Measurements from ENCODE around the gene OR2K2.

OR2K2 gene

DNA sequence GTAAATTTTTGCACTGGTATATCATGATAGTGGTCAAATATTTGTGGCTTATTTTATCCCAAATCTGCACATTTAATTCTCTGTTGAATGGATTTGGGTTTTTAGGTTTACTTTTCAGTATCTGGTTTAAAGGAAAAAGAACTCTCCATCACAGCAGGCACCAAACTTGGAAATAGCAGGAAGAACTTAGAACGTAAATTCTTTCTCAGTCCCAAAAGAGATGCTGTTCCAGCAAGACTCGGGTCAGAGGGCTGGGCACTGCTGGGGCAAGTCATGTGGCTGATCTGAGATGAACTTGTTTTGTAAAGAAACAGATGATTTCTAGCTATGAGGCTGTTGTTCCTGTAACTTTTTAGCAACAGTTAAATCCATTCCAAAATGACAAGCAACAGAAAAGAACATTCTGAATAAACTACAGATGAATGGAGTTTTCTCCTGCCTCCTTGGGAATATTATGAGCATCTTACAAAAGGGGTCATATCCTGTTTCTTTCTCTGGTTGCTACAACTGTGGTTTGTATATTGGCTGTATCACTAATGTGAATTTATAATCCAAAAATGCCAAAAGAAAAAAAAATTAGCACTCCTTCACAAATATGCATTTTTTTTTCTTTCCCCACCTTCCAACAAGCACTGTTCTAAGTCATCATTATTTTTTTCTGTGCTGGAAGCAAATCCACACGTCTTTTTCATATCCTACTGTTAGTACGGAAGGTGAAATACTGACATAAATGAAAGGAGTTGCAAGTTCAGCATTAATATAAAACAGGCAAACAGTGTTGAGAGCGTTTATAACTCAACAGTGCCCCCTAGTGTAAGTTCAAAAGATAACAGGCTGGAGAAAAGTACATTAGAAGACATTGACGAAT is 31.1 kb downstream of the OR2K2 start:
- in situ Hi-C loops (cut with MboI; ENCODE audit: low sequenced_read_pairs, unreplicated experiment), result loop anchor here (10.0 to 25.0 kb wide), 3 partner anchors 244 to 1112 kb away; no protein-coding TSS in a partner anchor
- peak; percentile 37 for DNase-seq (ENCODE audit: low spot score)
- TF ChIP-seq, protein P1, sequence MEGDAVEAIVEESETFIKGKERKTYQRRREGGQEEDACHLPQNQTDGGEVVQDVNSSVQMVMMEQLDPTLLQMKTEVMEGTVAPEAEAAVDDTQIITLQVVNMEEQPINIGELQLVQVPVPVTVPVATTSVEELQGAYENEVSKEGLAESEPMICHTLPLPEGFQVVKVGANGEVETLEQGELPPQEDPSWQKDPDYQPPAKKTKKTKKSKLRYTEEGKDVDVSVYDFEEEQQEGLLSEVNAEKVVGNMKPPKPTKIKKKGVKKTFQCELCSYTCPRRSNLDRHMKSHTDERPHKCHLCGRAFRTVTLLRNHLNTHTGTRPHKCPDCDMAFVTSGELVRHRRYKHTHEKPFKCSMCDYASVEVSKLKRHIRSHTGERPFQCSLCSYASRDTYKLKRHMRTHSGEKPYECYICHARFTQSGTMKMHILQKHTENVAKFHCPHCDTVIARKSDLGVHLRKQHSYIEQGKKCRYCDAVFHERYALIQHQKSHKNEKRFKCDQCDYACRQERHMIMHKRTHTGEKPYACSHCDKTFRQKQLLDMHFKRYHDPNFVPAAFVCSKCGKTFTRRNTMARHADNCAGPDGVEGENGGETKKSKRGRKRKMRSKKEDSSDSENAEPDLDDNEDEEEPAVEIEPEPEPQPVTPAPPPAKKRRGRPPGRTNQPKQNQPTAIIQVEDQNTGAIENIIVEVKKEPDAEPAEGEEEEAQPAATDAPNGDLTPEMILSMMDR (IDR thresholded peaks at IDR 0.05; ENCODE audit: borderline replicate concordance, control extremely low read depth, extremely low read depth, insufficient read depth, missing control alignments), result peak; percentile 58

DNA sequence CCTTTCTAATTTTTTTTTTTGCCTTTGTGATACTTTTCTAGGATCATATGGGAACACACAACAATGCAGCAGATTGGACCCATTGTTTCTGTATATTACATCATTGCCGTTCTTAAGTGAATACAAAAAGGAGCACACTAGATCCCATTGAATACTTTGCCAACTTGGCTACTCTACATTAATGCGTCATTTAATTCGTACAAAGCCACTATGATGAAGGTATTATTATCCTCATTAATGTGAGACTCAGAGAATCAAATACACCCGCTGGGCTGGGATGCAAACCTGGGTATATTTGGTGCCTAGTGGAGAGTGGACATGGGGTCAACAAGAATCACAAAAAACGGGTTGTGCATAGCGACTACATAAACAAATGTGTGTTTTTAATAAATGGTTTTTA is 31.9 kb downstream of the OR2K2 start:
- TF ChIP-seq, protein P1 (IDR thresholded peaks at IDR 0.05; ENCODE audit: borderline replicate concordance, control extremely low read depth, extremely low read depth, insufficient read depth, missing control alignments), result no peak
- DNase-seq (ENCODE audit: low spot score), result no peak
- in situ Hi-C loops (cut with MboI; ENCODE audit: low sequenced_read_pairs, unreplicated experiment), result loop anchor here (10.0 to 25.0 kb wide), 3 partner anchors 243 to 1111 kb away; no protein-coding TSS in a partner anchor

DNA sequence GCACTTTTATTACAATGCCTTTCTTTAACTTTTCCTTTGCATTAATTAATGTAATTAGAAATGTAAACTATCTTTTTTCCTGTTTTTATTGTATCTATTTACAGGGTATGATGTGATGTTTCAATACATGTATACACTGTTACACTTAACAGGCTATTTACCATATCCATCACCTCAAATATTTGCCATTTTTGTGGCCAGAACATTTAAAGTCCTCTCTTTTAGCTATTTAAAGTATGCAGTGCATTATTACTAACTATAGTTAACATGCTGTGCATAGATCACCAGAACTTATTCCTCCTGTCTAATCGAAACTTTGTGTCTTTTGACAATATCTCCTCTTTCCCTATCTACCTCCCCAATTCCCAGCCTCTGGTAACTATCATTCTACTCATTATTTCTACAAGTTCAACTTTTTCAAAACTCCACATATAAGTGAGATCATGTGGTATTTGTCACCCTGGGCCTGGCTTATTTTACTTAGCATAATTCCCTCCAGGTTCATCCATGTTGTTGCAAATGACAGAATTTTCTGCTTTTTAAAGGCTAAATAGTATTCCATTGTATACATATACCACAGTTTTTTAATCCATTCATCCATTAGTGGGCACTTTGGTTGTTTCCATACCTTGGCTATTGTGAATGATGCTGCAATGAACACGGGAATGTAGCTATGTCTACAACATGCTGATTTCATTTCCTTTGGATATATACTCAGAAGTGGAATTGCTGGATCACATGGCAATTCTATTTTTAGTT is 32.8 kb downstream of the OR2K2 start:
- TF ChIP-seq, protein P1 (IDR thresholded peaks at IDR 0.05; ENCODE audit: borderline replicate concordance, control extremely low read depth, extremely low read depth, insufficient read depth, missing control alignments), result no peak

DNA sequence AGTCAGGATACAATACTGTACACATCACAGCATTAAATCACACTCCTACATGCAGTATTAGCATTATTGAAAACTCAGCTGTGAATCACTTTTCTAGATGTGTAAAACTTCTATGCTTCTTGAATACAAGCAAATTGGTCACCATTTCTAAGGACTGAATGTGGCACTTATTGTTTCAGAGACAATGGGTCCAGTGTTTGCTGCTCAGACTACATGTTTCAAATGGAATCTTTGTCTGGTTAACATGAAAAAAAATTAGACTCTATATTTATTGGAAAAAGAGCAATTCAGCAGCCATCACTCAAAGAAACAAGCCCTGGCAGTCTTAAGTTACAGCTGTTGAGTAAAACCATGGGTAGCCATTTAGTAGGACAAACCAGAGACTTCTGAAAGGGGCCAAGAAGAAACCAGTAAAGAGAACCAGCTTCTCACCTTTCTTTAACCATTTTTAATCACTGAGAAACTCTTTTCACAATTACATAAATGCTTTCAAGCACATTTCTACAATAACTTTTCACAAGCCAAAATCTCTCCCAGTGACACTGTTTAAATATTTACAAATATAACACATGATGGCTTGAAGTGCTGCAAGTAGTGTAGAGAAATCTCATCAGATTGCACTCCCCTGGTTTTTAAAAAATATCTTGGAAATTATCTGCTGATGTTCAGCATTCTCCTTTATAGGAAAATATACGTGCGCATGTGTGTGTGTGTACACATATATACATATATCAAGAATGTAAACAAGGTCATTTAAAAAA is 35.2 kb downstream of the OR2K2 start:
- TF ChIP-seq, protein P1 (IDR thresholded peaks at IDR 0.05; ENCODE audit: borderline replicate concordance, control extremely low read depth, extremely low read depth, insufficient read depth, missing control alignments), result no peak
- DNase-seq (ENCODE audit: low spot score), result no peak
- in situ Hi-C loops (cut with MboI; ENCODE audit: low sequenced_read_pairs, unreplicated experiment), result loop anchor here (10.0 to 25.0 kb wide), 3 partner anchors 240 to 1108 kb away; no protein-coding TSS in a partner anchor

More for the DNA sequence above, 32.8 kb downstream of the OR2K2 start:
- in situ Hi-C loops (cut with MboI; ENCODE audit: low sequenced_read_pairs, unreplicated experiment), result loop anchor here (10.0 to 25.0 kb wide), 3 partner anchors 242 to 1110 kb away; no protein-coding TSS in a partner anchor
- DNase-seq (ENCODE audit: low spot score), result no peak

DNA sequence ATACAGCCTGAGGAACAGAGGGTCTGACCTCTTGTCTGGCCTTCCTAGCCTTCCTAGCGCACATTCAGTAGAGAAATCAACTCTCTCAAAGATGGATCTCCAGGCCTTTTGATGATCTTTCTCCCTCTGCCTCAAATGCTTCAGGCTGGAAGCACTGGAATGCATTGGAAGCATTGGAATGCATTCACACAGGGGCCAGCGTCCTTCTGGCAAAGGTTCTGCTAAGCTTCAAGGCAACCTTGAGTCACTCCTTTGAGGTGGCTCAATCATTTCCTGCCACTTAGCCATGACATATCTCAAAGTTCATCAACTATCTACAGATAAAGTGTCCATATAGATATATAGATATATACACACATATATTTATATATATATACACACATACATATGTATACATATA is 42.9 kb downstream of the OR2K2 start:
- in situ Hi-C loops (cut with MboI; ENCODE audit: low sequenced_read_pairs, unreplicated experiment), result loop anchor here (25.0 kb wide), 1 partner anchor 1100 kb away; no protein-coding TSS in a partner anchor
- no peak for DNase-seq (ENCODE audit: low spot score)
- TF ChIP-seq, protein P1 (IDR thresholded peaks at IDR 0.05; ENCODE audit: borderline replicate concordance, control extremely low read depth, extremely low read depth, insufficient read depth, missing control alignments), result no peak

DNA sequence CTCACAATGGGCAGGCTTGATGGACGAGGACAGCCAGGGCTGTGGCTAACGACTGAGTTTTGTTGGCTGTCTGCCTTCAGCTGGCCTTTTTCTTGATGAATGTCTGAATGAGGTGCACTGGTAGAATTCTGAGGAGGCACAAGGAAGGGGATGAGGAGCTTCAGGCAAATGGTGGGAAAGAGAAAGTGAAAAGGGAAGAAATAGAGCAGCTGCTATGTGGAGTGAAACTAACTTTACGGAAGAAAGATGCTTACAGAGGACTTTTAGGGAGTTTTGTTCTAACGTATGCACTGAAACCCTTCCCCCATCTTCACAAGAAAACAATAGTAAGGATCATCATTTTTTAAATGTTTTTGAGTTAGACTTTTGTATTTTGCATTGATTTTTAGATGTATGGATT is 45.3 kb downstream of the OR2K2 start:
- DNase-seq (ENCODE audit: low spot score), result no peak
- TF ChIP-seq, protein P1 (IDR thresholded peaks at IDR 0.05; ENCODE audit: borderline replicate concordance, control extremely low read depth, extremely low read depth, insufficient read depth, missing control alignments), result no peak
- in situ Hi-C loops (cut with MboI; ENCODE audit: low sequenced_read_pairs, unreplicated experiment), result loop anchor here (25.0 kb wide), 1 partner anchor 1097 kb away; no protein-coding TSS in a partner anchor
